D721Med (cell line): ENCODE measurements around the gene TBC1D8.
A peak's percentile ranks its signal among the peaks of the same experiment; 100 is the strongest.

ENCODE experiments used
- DNase-seq: peaks from one replicate; pipeline ENCODE4 v3.0.0; 2011; ENCODE audit warnings: low spot score; ENCODE audit not compliant: insufficient read length
- FAIRE-seq: peaks from 2 replicates; lab custom pipeline; 2011; peaks lifted over from hg19 to GRCh38; lab: Jason Lieb, UNC
- CTCF ChIP-seq: IDR thresholded peaks from 2 replicates; pipeline ENCODE4 v1.5.1; 2012; ENCODE audit warnings: mild to moderate bottlenecking, control low read depth; ENCODE audit not compliant: insufficient read depth; ENCODE audit errors: missing control alignments

Gene TBC1D8

GRCh38 chr2:101116841-101117552 is 34.2 kb downstream of the TBC1D8 start:
- DNase-seq (no peak), FAIRE-seq (no peak)
- no peak for TF ChIP-seq CTCF

DNA sequence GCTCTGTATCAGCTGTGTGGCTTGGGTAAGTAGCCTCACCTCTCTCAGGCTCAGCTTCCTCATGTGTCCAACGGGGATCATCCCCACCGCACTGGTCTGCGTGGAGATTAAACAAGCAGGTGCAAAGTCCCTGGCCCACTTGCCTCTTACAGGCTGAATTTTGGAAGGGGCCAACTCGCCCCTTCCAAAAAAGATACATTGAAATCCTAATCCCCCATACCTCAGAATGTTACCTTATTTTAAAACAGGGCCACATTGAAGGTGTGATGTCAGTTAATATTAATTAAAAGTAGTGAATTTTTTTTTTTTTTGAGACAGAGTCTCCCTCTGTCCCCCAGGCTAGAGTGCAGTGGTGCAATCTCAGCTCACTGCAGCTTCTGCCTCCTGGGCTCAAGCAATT is 34.8 kb downstream of the TBC1D8 start:
- FAIRE-seq (no peak), DNase-seq (no peak)
- no peak for TF ChIP-seq CTCF

- no peak for TF ChIP-seq CTCF
- DNase-seq (no peak), FAIRE-seq (no peak)
Observed at GRCh38 chr2:101115664-101116063, 35.5 kb downstream of the TBC1D8 start.

DNA sequence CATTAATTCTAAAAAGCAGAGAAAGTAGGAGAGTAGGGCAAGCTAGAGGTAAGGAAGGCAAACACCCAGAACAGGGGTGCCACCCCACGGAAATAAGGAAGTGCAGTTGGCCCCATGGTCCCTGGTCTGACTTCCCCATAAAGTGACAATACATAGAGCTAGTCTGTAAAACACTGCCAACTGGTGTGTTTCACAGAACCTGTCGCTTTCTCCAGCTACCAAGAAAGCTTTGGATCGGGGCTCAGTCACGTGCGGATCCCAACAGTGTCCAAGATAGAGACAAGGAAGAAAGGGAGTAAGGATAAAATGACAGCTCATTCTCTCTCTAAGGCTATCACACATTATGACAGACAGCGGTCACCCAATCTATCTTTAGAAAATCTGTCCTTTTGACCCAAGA is 36.4 kb downstream of the TBC1D8 start:
- FAIRE-seq: no peak
- TF ChIP-seq CTCF: peak; percentile 4
- DNase-seq: no peak

GRCh38 chr2:101114268-101114783 is 36.9 kb downstream of the TBC1D8 start:
- FAIRE-seq (peak; percentile 80), DNase-seq (no peak)
- no peak for TF ChIP-seq CTCF

DNA sequence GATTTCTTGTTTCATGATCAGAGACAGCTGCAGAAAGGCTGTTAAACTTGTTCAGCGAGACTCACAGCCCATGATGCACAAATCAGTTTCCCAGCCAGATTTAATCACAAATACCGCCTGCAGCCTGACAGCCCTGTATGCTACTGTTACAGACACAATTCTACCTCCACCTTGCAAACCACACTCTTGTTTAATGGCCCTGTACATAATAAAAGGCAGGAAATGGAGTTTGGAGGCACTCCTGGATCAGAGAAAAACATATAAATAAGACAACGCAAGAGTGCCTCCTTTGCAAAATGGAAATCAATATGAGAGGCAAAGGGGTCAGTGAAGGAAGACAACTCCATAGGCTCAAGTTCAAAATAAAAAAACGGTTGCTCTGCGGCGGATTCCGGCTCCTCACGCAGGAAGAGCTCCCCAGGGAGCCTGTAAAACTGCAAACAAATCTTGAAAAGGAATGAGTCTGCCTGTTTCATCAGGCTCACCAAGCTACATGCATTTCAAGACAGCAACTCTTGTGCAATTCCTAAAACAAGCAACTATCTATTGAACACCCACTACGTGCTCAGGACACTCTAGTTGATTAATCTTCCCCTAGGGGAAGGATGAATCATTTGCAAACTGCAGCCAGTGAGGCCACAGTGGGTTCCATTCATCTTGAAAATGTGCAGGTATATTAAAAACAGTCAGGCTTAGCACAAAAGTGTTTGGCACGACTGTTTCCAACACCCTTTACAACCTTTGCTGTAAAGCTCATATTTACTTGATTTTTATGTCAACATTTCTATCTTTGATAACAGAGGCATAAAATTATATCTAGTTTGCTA is 37.5 kb downstream of the TBC1D8 start:
- DNase-seq (no peak), FAIRE-seq (no peak)

More for the DNA sequence above, 37.5 kb downstream of the TBC1D8 start:
- no peak for TF ChIP-seq CTCF
